UCSD-AML1 (cell line): Measurements from ENCODE around the gene CRAT.
A peak's percentile ranks its signal among the peaks of the same experiment; 100 is the strongest.
"Not testable (repeated sequence)": the region's sequence is repeated elsewhere in the genome, so short reads cannot be mapped to it uniquely, and the experiment has no call there.

ENCODE experiments used
- DNase-seq: peaks from one replicate; lab custom pipeline; 2025; ENCODE audit not compliant: unreplicated experiment; lab: John Stamatoyannopoulos, UW

CRAT gene

DNA sequence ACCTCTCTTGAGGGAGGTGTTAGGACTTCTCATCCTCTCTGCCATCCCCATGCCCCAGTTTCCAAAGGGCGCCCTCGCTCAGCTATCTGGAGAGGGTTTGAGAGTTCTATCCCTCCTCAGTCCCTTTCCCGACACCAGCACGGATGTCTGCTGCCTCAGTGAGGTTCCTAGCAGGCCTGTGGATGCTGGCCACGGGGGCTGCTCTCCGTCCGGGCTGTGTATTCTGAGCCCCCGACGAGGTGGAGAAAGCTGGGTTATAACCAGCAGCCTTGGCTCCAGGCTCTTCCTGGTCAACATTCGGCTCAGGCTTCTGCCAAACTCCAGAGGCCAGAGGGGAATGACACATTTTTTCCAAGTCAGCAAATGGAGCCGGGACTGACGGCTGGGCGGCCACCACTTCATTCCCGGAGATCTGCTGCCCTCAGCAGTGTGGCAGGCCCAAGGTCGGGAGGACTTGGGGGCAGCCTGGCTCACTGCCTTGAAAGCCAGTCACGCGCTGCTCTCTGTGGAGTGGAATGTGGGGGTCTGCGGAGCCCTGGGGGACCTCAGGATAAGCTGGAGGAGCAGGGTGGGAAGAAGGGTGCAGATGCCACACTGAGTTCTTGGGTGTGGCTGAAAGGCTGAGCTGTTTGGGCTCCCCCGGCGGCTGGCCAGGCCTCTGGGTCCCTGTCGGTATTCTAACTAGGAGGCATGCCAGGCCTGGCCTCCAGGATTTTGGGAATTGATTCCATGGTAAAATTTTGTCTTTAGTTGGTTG, 28.1 kb upstream of the CRAT start:
- DNase-seq: no peak

GRCh38 chr9:129138144-129138462, 27.5 kb upstream of the CRAT start:
- no peak for DNase-seq

DNA sequence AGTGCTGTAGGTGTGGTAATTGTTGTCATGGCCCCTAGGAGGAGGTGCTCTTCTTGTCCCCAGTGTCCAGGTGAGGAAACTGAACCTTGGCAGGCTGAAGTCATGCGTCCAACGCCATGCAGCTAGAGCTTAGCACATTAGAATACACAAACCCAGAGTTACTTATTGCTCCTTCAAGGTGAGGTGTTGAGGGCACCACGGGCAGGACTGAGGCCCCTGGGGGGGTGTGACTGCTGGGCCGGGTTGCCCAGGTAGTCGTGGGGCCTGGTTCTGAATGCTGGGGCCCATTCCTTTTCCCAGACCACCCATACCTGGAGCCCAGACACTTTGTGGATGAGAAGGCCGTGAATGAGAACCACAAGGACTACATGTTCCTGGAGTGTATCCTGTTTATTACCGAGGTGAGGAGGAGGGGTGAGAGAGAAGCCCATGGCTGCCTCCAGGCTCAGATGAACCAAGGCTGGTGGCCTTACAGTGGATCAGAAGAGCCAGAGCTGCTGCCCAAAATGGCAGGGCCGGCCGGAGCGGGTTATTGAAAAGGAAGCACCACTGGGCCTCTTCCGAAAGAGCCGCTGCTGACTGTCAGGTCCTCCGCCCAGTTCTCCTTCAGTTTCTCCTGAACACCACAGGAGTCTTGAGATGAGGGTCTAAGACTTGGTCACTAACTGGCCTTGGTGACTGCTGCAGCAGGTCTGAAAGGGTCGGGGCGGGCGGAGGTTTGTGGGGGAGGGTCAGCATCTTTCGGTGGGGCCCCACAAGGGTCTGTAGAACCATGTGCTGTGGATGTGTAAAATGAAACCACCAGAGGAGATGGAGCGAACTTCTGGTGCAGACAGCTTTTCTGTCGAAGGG, 26.9 kb upstream of the CRAT start:
- no peak for DNase-seq

DNA sequence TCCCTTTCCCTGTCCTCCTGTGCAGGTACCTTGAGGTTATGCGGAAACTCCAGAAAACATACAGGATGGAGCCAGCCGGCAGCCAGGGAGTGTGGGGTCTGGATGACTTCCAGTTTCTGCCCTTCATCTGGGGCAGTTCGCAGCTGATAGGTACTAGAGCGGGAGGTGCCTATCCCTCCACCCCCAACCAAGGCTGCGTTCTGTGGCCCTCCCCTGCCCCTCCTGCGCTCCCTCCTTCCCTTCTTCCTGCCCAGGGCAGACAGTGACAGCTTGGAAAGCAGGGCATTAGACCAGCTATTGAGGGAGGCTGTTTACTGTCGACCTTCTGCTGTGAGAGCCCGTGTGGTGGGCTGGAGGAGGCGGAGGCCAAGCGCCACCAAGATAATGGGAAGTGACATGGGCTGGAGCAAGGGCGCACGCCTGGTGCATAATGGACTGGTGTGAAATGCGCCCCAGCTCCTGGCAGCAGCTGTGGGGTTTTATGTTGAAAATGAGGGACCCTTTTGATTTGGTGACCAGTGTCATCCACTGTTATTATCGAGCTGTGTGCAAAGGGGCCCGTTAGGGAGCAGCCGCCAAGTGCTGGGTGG, 25.9 kb upstream of the CRAT start:
- DNase-seq: no peak

GRCh38 chr9:129135476-129135875, 24.9 kb upstream of the CRAT start:
- DNase-seq: no peak

DNA sequence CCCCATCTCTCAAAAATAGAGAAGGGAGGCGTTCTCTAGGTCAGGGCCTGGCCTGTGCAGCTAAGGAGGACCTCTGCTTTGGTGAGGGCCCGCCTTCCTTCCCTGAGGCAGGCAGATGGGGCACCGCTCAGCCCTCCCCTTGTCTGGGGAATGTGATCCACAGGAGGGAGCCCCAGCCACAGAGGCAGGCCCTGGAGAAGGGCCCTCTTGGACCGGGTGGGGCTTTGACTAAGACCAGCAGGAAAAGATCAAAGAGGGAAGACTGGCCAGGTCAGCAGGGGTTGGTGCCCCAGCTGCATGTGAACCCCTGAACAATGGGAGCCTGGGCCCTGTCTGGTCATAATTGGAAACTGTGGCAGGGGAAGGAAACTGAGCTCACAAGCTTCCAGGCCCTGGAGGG, 22.5 kb upstream of the CRAT start:
- no peak for DNase-seq

GRCh38 chr9:129131300-129132145, 20.9 kb upstream of the CRAT start:
- DNase-seq: peak; percentile 76

GRCh38 chr9:129130791-129131190, 20.2 kb upstream of the CRAT start:
- no peak for DNase-seq

GRCh38 chr9:129130271-129130670, 19.7 kb upstream of the CRAT start:
- DNase-seq: not testable (repeated sequence)

DNA sequence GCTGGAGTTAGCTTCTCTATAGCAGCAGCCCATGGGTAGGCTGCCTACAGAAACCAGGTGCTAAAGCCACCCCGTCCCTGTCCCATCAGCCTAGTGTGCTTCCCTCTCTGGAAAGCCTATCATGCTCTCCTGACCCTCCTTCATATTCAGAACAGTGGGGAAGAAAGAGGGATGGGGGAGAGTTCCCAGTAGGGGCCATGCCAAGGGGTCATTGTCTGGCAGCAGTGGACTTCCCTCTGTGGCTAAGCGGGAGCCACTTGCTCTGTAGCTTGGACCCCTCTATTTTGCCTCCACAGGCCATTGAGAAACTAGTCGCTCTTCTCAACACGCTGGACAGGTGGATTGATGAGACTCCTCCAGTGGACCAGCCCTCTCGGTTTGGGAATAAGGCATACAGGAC, 18.1 kb upstream of the CRAT start:
- no peak for DNase-seq

DNA sequence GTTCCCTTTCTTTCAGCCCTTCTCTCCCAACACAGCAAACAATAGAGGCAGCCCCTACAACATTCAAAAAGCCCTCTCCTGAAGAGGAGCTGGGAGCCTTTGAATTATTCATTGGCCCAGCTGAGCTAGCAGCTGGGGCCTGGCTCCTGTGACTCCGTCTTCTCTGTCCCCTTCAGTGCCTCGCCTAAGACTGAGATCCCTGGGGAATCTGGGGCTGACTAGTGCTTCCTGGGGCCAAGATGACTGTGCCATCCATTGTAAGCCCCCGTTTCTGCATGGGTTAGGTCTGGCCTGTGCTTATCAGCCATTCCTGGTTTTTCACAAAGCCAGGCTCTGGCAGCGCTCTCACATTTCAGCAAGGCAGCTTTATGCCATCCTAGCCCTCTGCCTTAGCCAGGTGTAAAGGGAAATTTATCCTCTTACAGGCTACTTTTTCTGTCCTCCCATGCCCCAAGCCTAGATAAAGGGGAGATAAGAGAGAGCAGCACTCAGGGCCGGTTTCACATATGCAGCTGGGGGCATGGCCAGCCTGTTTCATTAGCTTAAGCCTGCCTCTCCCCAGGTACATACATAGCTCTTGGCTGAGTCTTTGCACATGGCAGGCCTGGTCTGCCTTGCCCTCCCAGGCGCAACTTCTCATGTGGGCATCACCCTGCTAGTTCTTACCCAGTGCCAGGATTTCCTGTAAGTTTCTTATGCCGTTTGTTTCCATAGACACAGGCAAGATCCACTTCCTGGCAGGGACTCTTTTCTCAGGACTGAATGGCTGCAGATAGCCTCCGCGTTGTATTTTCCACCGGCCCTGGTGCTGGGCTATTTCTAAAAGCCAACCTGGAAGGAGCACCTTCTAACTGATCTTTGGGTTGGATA, 16.4 kb upstream of the CRAT start:
- peak; percentile 28 for DNase-seq

DNA sequence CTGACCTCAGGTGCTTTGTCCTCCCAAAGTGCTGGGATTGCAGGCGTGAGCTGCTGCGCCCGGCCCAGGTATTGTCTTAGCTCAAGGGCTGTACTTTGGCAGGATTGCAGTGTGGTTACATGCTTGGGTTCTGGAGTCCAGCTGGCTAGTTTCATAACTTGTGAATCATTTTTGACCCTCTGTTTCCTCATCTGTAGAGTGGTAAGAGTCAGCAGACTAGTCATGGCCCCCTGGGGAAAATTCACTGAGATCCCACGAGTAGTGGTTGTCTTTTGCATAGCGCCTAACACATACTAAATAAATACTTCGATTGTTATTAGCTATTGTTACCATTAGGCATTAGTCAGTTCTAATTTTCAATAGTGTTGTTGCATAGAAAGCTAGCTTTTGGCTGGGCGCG, 14.9 kb upstream of the CRAT start:
- no peak for DNase-seq

DNA sequence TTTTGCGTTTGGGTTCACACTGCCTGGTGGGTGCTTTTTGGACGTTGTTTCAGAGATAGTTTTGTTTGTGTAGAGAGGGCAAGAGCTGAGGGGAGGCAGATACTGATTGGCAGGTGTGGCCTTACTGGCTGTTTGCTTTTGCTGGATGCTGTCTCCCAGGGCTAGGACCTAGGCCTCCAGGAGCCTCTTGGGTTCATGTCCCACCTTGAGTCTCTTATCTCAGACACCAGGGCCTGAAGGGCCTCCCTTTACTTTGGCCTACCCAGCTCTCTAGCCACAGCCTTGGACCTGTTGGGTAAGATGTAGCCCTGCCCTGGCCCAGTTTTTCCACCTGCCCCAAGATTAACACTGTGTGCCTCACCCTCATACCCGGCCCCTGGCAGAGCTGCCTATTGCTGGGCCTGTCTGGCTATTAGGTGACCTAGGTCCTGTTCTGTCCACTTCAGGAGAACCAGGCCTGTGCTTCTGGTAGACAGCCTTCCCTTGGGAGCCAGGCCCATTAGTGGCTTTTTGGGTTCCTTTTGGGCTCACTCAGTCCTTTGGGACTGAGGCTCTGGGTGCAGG, 14.0 kb upstream of the CRAT start:
- DNase-seq: no peak

- DNase-seq: not testable (repeated sequence)
Observed at GRCh38 chr9:129122976-129123375, 12.4 kb upstream of the CRAT start.

- no peak for DNase-seq
Observed at GRCh38 chr9:129122133-129122532, 11.5 kb upstream of the CRAT start.

GRCh38 chr9:129121483-129121882, 10.9 kb upstream of the CRAT start:
- DNase-seq: no peak

DNA sequence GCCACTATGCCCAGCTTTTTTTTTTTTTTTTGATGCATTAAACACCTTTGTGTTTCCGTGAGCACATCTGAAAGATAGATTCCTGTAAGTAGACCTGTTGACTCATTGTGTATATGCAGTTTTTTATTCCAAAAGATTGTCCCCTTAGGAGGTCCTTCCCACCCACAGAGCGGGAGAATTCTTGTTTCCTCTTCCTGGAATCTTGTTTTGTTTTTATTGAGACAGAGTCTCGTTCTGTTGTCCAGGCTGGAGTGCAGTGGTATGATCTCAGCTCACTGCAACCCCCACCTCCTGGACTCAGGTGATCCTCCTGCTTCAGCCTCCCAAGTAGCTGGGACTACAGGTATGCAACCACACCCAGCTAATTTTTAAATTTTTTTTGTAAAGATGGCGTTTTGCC, 8.2 kb upstream of the CRAT start:
- no peak for DNase-seq

- DNase-seq: no peak
Observed at GRCh38 chr9:129113645-129114304, 3.2 kb upstream of the CRAT start.

- DNase-seq: not testable (repeated sequence)
Observed at GRCh38 chr9:129112526-129112925, 1.9 kb upstream of the CRAT start.
